Pancreas (tissue), 10 donors: Measurements from ENCODE around the gene MID1. TPM values are rescaled to one million over a fixed set of nuclear protein-coding genes. Genes with fewer than 3 reads are reported as not detected.

ENCODE experiments used
- ATAC-seq, 4 donors: fragments of 200-7000 bp; cut with Tn5 transposase; one replicate each; pipeline versions ENCODE4 v1.8.0 to v1.9.1; 2020; ENCODE audit warnings: mild to moderate bottlenecking in 4 of 4, moderate library complexity in 4 of 4
- DNase-seq, 6 donors: peaks; one replicate each; pipeline ENCODE4 v3.0.0-alpha.2; 2020
- FAIRE-seq: peaks from 2 replicates; lab custom pipeline; 2012; peaks lifted over from hg19 to GRCh38; lab: Jason Lieb, UNC
- H3K27ac ChIP-seq, 4 donors: fragments of 200-600 bp; sonication (generic); 1 replicate in 3 of 4; 2 replicates in 1 of 4; pipeline versions ENCODE4 v1.5.0 to v1.8.0; 2020
- H3K27me3 ChIP-seq, 4 donors: fragments of 200-600 bp; one replicate each; pipeline ENCODE4 v1.8.0; 2021
- H3K36me3 ChIP-seq, 3 donors: fragments of 200-600 bp; sonication (generic) in 1 of 3; one replicate each; pipeline versions ENCODE4 v1.5.0 to v1.8.0; 2020 to 2021
- H3K4me1 ChIP-seq, 3 donors: fragments of 200-600 bp; one replicate each; pipeline ENCODE4 v1.8.0; 2021
- H3K4me3 ChIP-seq, 4 donors: fragments of 200-600 bp; sonication (generic) in 2 of 4; one replicate each; pipeline versions ENCODE4 v1.5.0 to v1.8.0; 2020 to 2021
- H3K9me3 ChIP-seq, 4 donors: fragments of 200-600 bp; one replicate each; pipeline ENCODE4 v1.8.0; 2021
- CTCF ChIP-seq, 4 donors: fragments of 200-600 bp; sonication (generic) in 3 of 4; IDR thresholded peaks; one replicate each; pipeline versions ENCODE4 v1.5.0 to v1.8.0; 2021; ENCODE audit warnings: antibody characterized with exemption in 4 of 4
- WGBS, 2 donors: extraction: QIAGEN DNeasy Blood & Tissue Kit; methylation state at CpG; one replicate each; pipeline ENCODE4 v1.1.7; 2013; 5-methylcytosine and 5-hydroxymethylcytosine counted together
- intact Hi-C, 3 donors: fragments of 100-400 bp; cut with DNase I; formaldehyde crosslinking; loops; one replicate each; pipeline versions ENCODE4 v1.11.1 to v1.14.2; 2022
- polyA plus RNA-seq, 2 donors: library from polyadenylated mRNA; stranded (reverse); fragments of 200-250 nt; gene quantifications; one replicate each; pipeline ENCODE4 v1.2.3, GENCODE V29; 2013
- total RNA-seq, 6 donors: library from RNA; stranded (reverse); fragmentation: NEBNext Ultra II Directional in 4 of 6; extraction: Animal tissue kit (Norgen Biotek cat#: 25700) in 4 of 6; gene quantifications; one replicate each; pipeline versions ENCODE4 v1.2.1 to v1.2.4, GENCODE V29; 2021 to 2023
- donor health status: healthy with polysubstance abuse.
- donor health status: DM: no; HTN: no; CAD: no; lungs with moderate emphysema.
- donor health status: DM: no; HTN: no; CAD: no.
- donor health status: control.
- donor health status: control.
- donor health status: Bipolar disorder and iron deficiency.
- donor health status: DM: yes; HTN: yes; CAD: no.
- donor health status: DM: no; HTN: no; CAD: no.
- donor health status: DM: no; HTN: no; CAD: no.
- donor health status: DM: yes; HTN: yes; CAD: no.

Gene MID1
- total and polyA plus RNA-seq, 8 donors: 3.3 to 19.2 (median 5.1) TPM

- WGBS, 2 donors: 35 to 48% methylated on average over 1 of the region's 1 CpG
- Histone ChIP-seq H3K27ac (no peak overlapping the region), H3K36me3 (no peaks in the 10 kb centered on the region), H3K9me3 (no peaks in the 10 kb centered on the region), H3K27me3 (no peaks in the 10 kb centered on the region), H3K4me1 (no peaks in the 10 kb centered on the region), H3K4me3 (no peak overlapping the region)
- DNase-seq (no peak), ATAC-seq (no peak), FAIRE-seq (no peak)
- intact Hi-C loops: loop anchor here in 1 of 3 donors (10.0 kb wide), 1 partner anchor 442 kb away; no protein-coding TSS in a partner anchor
- no peak for TF ChIP-seq CTCF (IDR thresholded peaks at IDR 0.05)
Observed at GRCh38 chrX:10636851-10637250, 16.5 kb upstream of the MID1 start.

GRCh38 chrX:10636337-10636736 is 16.0 kb upstream of the MID1 start:
- peak in 2 of 4 donors; percentile 34 to 37 for TF ChIP-seq CTCF (IDR thresholded peaks at IDR 0.05)
- DNase-seq (peak in 1 of 6 donors; percentile 50), ATAC-seq (peak; percentile 63 to 91 (median 82)), FAIRE-seq (peak; percentile 53)
- intact Hi-C loops: loop anchor here in 1 of 3 donors (10.0 kb wide), 1 partner anchor 442 kb away; no protein-coding TSS in a partner anchor
- 0 to 12% methylated on average over 3 of the region's 3 CpGs for WGBS, 2 donors
- Histone ChIP-seq H3K9me3 (no peaks in the 10 kb centered on the region), H3K27ac (peak overlapping the region in 1 of 4 donors; percentile 3), H3K4me1 (no peaks in the 10 kb centered on the region), H3K27me3 (no peaks in the 10 kb centered on the region), H3K4me3 (no peak overlapping the region), H3K36me3 (no peaks in the 10 kb centered on the region)

GRCh38 chrX:10634392-10635161 is 14.2 kb upstream of the MID1 start:
- Histone ChIP-seq H3K4me1 (no peaks in the 10 kb centered on the region), H3K27me3 (no peaks in the 10 kb centered on the region), H3K4me3 (no peak overlapping the region), H3K27ac (no peak overlapping the region), H3K36me3 (no peaks in the 10 kb centered on the region), H3K9me3 (no peaks in the 10 kb centered on the region)
- FAIRE-seq (no peak), DNase-seq (no peak), ATAC-seq (peak in 1 of 4 donors; percentile 12)
- WGBS, 2 donors: 68 to 80% methylated on average over 15 of the region's 15 CpGs
- TF ChIP-seq CTCF (IDR thresholded peaks at IDR 0.05): no peak
- intact Hi-C loops: loop anchor here in 1 of 3 donors (10.0 kb wide), 1 partner anchor 440 kb away; no protein-coding TSS in a partner anchor

GRCh38 chrX:10633722-10634121 is 13.3 kb upstream of the MID1 start:
- intact Hi-C loops: loop anchor here in 1 of 3 donors (10.0 kb wide), 1 partner anchor 439 kb away; no protein-coding TSS in a partner anchor
- 31 to 36% methylated on average over 2 of the region's 2 CpGs for WGBS, 2 donors
- H3K27me3 ChIP-seq: peaks cover 0 to 6% (median 0%) of the 10 kb centered on the region in 4 donors
- no peak for TF ChIP-seq CTCF (IDR thresholded peaks at IDR 0.05)
- no peaks in the 10 kb centered on the region for H3K36me3 ChIP-seq
- ATAC-seq: peak in 3 of 4 donors; percentile 63 to 84 (median 69)
- no peaks in the 10 kb centered on the region for H3K9me3 ChIP-seq
- no peak for DNase-seq
- H3K4me1 ChIP-seq: no peaks in the 10 kb centered on the region
- no peak for FAIRE-seq
- H3K4me3 ChIP-seq: no peak overlapping the region
- no peak overlapping the region for H3K27ac ChIP-seq
